HG03558 (cell line): ENCODE measurements around the gene ACTR1A.
"Not testable (repeated sequence)": the region's sequence is repeated elsewhere in the genome, so short reads cannot be mapped to it uniquely, and the experiment has no call there.

Source experiments
- ATAC-seq: cut with Tn5 transposase; IDR thresholded peaks from one replicate; pipeline ENCODE4 v1.9.1; 2021; ENCODE audit warnings: moderate number of reproducible peaks; ENCODE audit not compliant: unreplicated experiment; ENCODE audit errors: extremely low read depth

Gene ACTR1A

DNA sequence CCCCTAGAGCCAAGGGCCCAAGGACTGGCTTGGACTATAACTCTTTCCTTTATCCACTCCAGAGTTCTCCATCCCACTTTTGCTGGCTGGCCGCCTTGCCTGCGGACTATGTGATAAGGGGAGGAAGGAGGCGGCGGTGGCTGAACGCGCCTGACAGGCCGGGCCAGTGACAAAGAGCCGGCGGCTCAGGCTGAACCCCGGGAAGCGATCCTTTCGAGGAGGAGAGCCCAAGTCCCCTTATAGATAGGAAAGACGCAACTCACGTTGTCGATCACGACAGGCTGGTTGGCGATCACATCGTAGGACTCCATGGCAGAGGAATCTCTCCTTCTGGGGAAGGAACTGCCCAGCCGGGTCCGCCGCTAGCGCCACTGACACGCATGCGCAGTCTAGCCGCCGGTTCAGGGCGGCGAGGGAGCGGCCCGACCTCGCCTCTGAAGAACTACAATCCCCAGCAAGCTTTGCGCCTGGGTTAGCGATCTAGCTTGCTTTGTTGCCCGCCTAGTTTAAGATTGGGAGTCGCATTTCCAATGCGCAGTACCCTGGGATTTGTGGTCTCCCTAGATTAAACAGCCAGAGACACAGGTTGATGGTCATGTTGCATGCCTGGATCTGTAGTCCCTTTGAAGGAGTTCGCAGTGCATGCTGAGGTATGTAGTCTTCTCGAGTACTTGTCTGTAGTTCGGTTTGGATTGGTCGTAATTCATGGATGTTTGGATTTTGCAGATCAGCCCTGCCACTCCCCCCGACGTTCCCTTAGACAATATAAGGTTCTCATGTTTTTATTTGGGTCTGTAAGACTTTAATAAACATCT lies at the start of gene ACTR1A:
Gene ACTR1A (minus strand): TSS at position 376 of the 815 bp plus-strand sequence. CDS start 65 bp downstream, at position 311.
- ATAC-seq: peak; percentile 39

DNA sequence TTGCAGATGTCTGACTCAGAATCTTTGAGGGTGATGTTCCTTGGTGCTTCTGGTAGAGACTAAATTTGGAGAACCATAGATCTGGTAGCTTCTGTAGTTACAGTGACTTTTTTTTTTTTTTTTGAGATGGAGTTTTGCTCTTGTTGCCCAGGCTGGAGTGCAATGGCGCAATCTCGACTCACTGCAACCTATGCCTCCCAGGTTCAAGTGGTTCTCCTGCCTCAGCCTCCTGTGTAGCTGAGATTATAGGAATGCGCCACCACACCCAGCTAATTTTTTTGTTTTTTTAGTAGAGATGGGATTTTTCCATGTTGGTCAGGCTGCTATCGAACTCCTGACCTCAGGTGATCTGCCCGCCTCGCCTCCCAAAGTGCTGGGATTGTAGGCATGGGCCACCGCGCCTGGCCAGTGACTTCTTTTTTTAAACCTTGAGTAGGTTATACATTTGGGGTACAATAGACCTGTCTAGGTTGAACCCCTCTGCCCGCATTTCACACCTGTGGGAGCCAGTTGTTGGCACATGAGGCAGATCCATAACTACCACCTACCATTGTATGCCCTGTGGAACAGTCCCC lies 48.2 kb upstream of the ACTR1A start:
- no peak for ATAC-seq

DNA sequence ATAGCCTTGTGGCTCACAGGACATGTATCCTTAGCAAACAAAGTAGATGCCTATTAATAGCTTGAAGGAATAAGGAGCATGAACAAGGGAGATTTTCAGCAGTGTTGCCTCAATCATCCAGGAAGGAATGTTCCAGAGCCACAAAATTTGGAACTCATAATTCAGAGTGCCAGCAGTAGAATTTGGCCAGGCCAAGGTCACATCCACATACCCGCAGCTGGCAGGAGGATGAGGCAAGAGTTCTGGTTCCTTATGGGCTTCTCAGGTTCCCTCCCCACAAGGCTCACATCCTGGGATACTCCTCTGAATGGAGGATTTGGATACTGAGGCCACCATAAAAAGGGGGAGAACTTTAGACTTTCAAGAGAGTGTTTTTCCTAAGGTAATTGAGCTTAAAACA lies 47.0 kb upstream of the ACTR1A start:
- ATAC-seq: no peak

DNA sequence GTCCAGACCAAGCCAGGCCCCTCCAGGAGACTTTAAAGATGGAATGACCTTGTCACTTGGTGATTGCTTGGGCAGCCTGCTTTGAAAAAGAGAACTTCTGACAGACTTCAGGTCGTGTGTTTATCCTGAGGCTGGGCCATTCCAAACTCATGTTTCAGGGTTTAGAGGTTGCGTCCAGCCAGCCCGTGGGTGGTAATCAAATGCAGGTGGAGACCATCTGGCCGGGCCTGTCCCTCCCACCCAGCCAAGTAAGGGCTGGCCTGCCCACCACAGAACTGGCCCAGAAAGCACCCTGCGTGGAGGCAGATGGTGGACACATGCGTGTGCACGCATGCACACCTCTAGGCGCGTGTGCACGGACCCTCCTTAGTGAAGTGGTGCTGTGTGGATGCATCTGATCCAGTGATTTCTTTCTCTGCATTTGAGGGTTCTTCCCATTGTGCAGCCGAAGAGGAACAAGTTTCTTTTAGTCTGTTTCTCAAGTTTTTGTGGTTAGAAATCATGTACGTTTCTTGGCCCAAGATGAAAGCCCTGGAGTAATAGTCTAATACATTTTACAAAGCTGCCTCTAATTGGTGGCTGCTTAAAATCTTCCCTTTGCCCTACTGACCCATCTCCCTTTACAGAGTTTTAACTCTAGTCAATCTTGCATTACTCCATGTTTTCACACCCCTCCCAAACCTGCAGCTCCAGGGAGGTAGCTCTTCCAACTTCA lies 44.3 kb upstream of the ACTR1A start:
- ATAC-seq: no peak

DNA sequence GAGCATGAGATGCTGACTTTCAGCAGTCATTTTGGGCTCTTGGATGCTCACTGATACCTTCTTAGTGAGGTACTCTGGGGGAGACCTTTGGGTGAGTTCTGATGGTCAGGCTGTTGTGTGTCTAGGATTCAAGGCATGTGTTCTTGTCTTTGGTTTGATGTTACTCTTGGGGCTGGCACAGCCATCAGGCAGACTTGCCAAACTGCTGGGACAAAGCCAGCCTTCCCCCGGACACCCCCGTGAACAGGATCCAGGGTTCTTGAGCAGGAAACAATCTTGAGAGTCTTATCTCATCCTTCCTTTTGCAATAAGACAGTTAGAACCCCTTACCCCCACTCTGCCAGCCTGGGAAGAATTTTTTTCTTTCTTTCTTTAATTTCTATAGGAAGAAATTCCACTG lies 43.5 kb upstream of the ACTR1A start:
- no peak for ATAC-seq

DNA sequence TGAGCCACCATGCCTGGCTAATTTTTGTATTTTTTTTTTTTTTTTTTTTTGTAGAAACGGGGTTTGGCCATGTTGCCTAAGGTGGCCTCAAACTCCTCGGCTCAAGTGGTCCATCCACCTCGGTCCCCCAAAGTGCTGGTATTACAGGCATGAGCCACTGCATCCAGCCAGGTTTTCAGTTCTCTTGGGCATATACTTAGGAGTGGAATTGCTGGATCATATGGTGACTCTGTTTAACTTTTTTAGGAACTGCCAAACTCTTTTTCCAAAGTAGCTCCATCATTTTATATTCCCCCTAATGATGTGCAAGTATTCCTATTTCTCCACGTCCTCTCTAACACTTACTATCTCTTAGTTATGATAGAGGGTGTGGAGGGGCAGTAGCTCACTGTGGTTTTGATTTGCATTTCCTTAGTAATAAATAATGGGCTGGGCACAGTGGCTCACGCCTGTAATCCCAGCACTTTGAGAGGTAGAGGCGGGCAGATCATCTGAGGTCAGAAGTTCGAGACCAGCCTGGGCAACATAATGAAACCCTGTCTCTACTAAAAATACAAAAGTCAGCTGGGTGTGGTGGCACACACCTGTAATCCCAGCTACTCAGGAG lies 42.9 kb upstream of the ACTR1A start:
- ATAC-seq: no peak

DNA sequence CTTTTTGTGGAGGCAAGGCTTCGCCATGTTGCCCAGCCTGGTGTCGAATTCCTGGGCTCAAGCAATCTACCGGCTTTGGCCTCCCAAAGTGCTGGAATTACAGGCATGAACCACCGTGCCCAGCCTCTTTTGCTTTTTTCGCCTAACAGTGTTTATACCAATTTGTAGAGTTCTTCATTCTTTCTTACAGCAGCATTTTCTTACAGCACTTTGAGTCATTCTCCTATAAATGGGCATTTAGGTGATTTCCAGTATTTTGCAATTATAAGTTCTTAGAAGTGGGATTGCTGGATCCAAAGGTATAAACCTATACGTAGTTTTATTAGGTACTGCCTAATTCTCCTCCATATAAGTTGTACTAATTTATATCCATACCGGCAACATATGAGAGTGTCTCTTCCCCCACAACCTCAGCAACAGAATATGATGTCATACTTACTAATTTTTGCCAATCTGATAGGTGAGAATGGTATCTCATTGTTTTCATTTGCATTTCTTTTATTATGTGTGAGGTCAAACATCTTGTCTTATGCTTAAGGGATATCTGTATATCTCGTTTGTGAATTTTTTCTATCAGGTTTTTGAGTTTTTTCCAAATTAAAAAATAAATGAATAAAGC lies 40.4 kb upstream of the ACTR1A start:
- no peak for ATAC-seq

DNA sequence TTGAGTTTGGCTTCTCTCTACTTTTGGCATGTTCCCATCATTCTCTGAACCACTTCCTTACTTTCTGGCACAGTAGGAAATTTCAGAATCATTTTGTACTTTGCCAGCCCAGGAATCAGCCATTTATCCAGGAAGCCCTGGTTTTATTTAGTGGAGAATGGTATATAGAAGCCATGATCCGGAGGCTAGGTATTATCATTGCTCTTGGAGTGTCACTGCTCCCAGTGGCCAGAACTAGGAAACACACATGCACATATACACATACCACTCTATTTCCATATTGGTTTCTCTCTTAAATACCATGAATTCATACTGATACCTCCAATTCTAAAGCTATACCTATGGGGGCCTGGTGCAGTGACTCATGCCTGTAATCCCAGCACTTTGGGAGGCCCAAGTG lies 37.5 kb upstream of the ACTR1A start:
- no peak for ATAC-seq

GRCh38 chr10:102538811-102539210 lies 36.3 kb upstream of the ACTR1A start:
- no peak for ATAC-seq

DNA sequence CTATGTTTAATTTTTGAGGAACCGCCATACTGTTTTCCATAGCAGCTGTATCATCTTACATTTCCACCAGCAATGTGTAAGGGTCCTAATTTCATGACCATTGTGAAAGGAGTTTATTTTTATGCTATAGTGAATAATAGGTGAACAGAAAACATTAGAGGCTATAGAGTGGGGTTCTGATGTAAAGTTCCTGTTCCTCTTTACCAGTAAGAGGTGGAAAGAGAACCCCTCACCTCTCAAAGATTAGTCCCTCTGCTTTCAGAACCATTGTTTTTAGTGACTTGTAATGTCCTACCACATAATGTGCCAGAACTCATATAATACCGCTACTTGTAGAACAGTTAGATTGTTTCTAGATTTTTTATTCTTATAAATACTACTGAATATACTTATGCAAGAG lies 35.4 kb upstream of the ACTR1A start:
- ATAC-seq: no peak

GRCh38 chr10:102537367-102537766 lies 34.9 kb upstream of the ACTR1A start:
- ATAC-seq: no peak

GRCh38 chr10:102535481-102536147 lies 33.1 kb upstream of the ACTR1A start:
- ATAC-seq: no peak

DNA sequence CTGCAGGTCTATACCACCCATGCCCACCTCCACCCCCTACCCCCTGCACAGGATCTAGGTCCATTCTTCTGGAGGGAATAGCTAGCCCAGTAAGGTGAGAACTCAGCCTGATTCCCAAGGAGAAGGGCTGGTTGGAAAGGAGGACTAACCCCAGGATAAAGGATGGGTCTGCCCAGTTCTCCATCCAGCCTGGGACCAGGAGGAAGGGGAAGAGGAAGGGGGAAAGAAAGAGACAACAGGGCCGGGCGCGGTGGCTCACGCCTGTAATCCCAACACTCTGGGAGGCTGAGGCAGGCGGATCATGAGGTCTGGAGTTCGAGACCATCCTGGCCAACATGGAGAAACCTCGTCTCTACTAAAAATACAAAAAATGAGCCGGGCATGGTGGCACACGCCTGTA lies 32.5 kb upstream of the ACTR1A start:
- ATAC-seq: not testable (repeated sequence)

DNA sequence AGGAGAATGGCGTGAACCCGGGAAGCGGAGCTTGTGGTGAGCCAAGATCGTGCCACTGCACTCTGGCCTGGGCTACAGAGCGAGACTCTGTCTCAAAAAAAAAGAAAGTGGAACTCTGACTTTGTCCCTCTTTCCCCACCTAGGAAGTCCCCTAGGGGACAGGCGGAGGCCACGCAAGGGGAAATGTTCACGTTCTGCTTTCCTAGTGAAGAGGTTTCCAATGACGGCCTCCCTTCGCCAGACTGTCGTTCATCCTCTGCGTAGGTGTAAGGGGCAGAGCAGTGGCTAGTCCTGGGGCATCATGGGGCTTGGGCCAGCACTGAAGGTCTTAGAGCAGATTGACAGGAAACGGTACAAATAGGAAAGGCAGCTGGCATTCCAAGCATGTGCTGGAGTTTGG lies 31.8 kb upstream of the ACTR1A start:
- no peak for ATAC-seq

DNA sequence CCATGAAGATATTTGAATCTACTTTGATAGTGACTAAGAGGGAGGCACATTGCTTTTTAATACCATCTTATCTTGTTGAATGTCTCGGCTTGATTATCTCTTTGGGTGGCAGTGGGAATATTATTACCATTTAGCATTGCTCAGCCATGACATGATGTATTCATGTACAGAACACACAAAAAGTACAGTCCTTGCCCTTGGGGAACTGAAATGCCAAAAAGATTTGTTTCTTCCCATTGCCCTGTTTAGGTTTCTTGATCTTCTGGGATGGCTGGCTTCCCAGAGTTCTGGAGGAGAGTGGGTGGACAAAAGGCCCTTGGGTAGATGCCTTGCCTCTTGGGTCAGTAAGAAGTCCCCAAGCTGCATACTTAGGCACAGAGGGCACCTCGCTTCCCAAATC lies 25.0 kb upstream of the ACTR1A start:
- no peak for ATAC-seq

GRCh38 chr10:102524746-102525145 lies 22.2 kb upstream of the ACTR1A start:
- ATAC-seq: no peak

DNA sequence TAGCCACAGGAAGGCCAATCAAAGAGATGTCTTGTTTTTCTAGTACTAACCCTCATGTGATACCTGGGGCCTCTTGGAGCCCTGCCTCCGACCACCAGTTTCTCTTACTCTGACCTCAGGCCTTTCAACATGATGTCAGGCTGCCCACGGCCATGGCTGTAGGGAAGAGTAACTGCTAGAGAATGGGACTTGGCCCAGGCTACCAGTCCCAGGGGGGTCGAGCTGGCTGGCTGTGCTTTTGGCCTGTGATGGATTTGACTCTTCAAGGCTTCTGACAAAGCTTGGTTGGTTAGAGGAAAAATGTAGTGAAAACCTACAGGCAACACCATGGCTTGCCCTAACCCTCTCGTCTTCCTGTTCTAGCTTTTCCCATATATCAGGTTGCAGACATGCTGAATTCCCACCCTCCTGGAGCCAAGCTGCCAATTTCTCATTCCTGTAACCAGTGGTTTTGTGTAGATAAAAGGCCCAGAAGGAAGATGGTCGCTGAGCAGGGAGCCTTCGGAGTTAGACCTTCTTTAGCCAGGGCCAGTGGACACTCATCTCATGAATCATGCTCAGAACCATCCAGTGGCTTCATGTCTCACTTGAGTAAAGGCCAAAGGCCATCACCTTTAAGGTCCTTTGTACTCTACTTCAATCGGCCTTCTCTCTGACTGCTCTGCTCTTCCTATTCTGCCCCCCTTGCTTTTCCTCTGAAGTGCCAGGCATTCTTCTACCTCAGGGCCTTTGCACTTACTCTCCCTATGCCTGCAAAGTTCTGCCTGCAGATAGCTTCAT lies 20.9 kb upstream of the ACTR1A start:
- ATAC-seq: no peak

- no peak for ATAC-seq
These were observed 20.4 kb upstream of the ACTR1A start for GRCh38 chr10:102522874-102523249.

- ATAC-seq: no peak
These were observed 16.8 kb upstream of the ACTR1A start for GRCh38 chr10:102519246-102519825.
